ENCODE data around the gene RARRES2. TPM values are rescaled to one million over a fixed set of nuclear protein-coding genes. Genes with fewer than 3 reads are reported as not detected.

RARRES2 gene
- total RNA-seq, 2 donors from 2014 or later = 86.7 to 122 TPM

GRCh38 chr7:150368096-150368883 is 26.9 kb upstream of the RARRES2 start, which contains the start of gene REPIN1:
Gene REPIN1 (plus strand): TSS chr7:150368822. CDS start chr7:150369712, 890 bp downstream.
- Histone ChIP-seq H3K9ac (ENCODE audit: low read depth in 2 of 2, low read length in 2 of 2) (peak within 1 kb of the TSS; percentile 93 to 99), H3K4me3 (peak within 1 kb of the TSS; percentile 65), H3K27me3 (no peaks in the 10 kb centered on the region), H3K36me3 (no peaks in the 10 kb centered on the region), H3K9me3 (no peaks in the 10 kb centered on the region), H3K27ac (peak within 1 kb of the TSS; percentile 97), H3K4me1 (peaks cover 11% of the 10 kb centered on the region)
- intact Hi-C loops (cut with DNase I) = no loop called here
- DNase-seq = peak; percentile 95
- no peak for TF ChIP-seq CTCF (IDR thresholded peaks at IDR 0.05)

- DNase-seq = no peak
- Histone ChIP-seq H3K27me3 (no peaks in the 10 kb centered on the region), H3K9me3 (no peaks in the 10 kb centered on the region), H3K9ac (ENCODE audit: low read depth in 2 of 2, low read length in 2 of 2) (peak overlapping the region; percentile 85 to 93), H3K27ac (peak overlapping the region; percentile 97), H3K4me1 (peaks cover 11% of the 10 kb centered on the region), H3K4me3 (peak overlapping the region; percentile 65), H3K36me3 (no peaks in the 10 kb centered on the region)
- intact Hi-C loops (cut with DNase I) = no loop called here
- no peak for TF ChIP-seq CTCF (IDR thresholded peaks at IDR 0.05)
These were observed 26.3 kb upstream of the RARRES2 start for GRCh38 chr7:150367677-150368095.

- peak overlapping the region in 1 of 2 donors; percentile 31 for H3K9ac ChIP-seq (ENCODE audit: low read depth in 2 of 2, low read length in 2 of 2)
- no peaks in the 10 kb centered on the region for H3K9me3 ChIP-seq
- no peak overlapping the region for H3K4me3 ChIP-seq
- DNase-seq = no peak
- no peak for TF ChIP-seq CTCF (IDR thresholded peaks at IDR 0.05)
- H3K36me3 ChIP-seq = no peaks in the 10 kb centered on the region
- intact Hi-C loops (cut with DNase I) = no loop called here
- peaks cover 6% of the 10 kb centered on the region for H3K4me1 ChIP-seq
- H3K27ac ChIP-seq = peak overlapping the region; percentile 34
- no peaks in the 10 kb centered on the region for H3K27me3 ChIP-seq
These were observed 24.4 kb upstream of the RARRES2 start for GRCh38 chr7:150365673-150366398.

- H3K9ac ChIP-seq (ENCODE audit: low read depth in 2 of 2, low read length in 2 of 2) = no peak overlapping the region
- TF ChIP-seq CTCF (IDR thresholded peaks at IDR 0.05) = no peak
- no peaks in the 10 kb centered on the region for H3K9me3 ChIP-seq
- no peak for DNase-seq
- H3K27ac ChIP-seq = no peak overlapping the region
- H3K4me1 ChIP-seq = peaks cover under 1% of the 10 kb centered on the region
- intact Hi-C loops (cut with DNase I) = no loop called here
- no peaks in the 10 kb centered on the region for H3K36me3 ChIP-seq
- H3K4me3 ChIP-seq = no peak overlapping the region
- no peaks in the 10 kb centered on the region for H3K27me3 ChIP-seq
These were observed 23.8 kb upstream of the RARRES2 start for GRCh38 chr7:150365194-150365593.

GRCh38 chr7:150363872-150364271 is 22.4 kb upstream of the RARRES2 start:
- Histone ChIP-seq H3K27me3 (no peaks in the 10 kb centered on the region), H3K4me3 (no peak overlapping the region), H3K4me1 (no peaks in the 10 kb centered on the region), H3K36me3 (no peaks in the 10 kb centered on the region), H3K27ac (no peak overlapping the region), H3K9me3 (no peaks in the 10 kb centered on the region), H3K9ac (ENCODE audit: low read depth in 2 of 2, low read length in 2 of 2) (no peak overlapping the region)
- intact Hi-C loops (cut with DNase I) = no loop called here
- no peak for DNase-seq
- no peak for TF ChIP-seq CTCF (IDR thresholded peaks at IDR 0.05)
